Measurements from ENCODE around the gene ITGB4. TPM values are rescaled to one million over a fixed set of nuclear protein-coding genes. Genes with fewer than 3 reads are reported as not detected.

The ITGB4 gene
- total and polyA plus RNA-seq, 4 donors: 11.1 to 47.8 (median 14.8) TPM

- H3K9ac ChIP-seq (ENCODE audit: insufficient read depth in 1 of 2, low read length in 2 of 2): no peak overlapping the region
- 96% methylated on average over 12 of the region's 12 CpGs for WGBS, 2 donors
- DNase-seq: no peak
- peak overlapping the region in 1 of 2 donors; percentile 97 for H3K27ac ChIP-seq (ENCODE audit: low read depth in 1 of 2, low read length in 1 of 2)
- peaks cover 0 to 2% (median 0%) of the 10 kb centered on the region in 4 donors for H3K9me3 ChIP-seq (ENCODE audit: control insufficient read depth in 4 of 4, insufficient read depth in 3 of 4, low read length in 3 of 4)
- no peak overlapping the region for H3K4me3 ChIP-seq
- peaks cover 0 to 28% (median 7%) of the 10 kb centered on the region in 5 donors for H3K4me1 ChIP-seq (ENCODE audit: control insufficient read depth in 5 of 5, insufficient read depth in 5 of 5, low read length in 5 of 5)
- no peaks in the 10 kb centered on the region for H3K27me3 ChIP-seq (ENCODE audit: control insufficient read depth in 3 of 3, insufficient read depth in 3 of 3, low read length in 2 of 3)
- no peak for TF ChIP-seq CTCF (IDR thresholded peaks at IDR 0.05; ENCODE audit: control extremely low read depth, extremely low read depth)
- H3K36me3 ChIP-seq (ENCODE audit: control insufficient read depth in 4 of 4, insufficient read depth in 4 of 4, low read length in 4 of 4): peaks cover 0 to 51% (median 24%) of the 10 kb centered on the region in 4 donors
- ATAC-seq (ENCODE audit: insufficient read depth, low FRiP score): no peak
These were observed 25.4 kb upstream of the ITGB4 start for GRCh38 chr17:75695830-75696271.

- Histone ChIP-seq H3K9me3 (ENCODE audit: control insufficient read depth in 4 of 4, insufficient read depth in 3 of 4, low read length in 3 of 4) (no peaks in the 10 kb centered on the region), H3K4me1 (ENCODE audit: control insufficient read depth in 5 of 5, insufficient read depth in 5 of 5, low read length in 5 of 5) (peaks cover 0 to 20% (median 7%) of the 10 kb centered on the region in 5 donors), H3K27ac (ENCODE audit: low read depth in 1 of 2, low read length in 1 of 2) (peak overlapping the region; percentile 87 to 97), H3K36me3 (ENCODE audit: control insufficient read depth in 4 of 4, insufficient read depth in 4 of 4, low read length in 4 of 4) (peaks cover 4 to 53% (median 30%) of the 10 kb centered on the region in 4 donors), H3K27me3 (ENCODE audit: control insufficient read depth in 3 of 3, insufficient read depth in 3 of 3, low read length in 2 of 3) (no peaks in the 10 kb centered on the region), H3K4me3 (no peak overlapping the region), H3K9ac (ENCODE audit: insufficient read depth in 1 of 2, low read length in 2 of 2) (peak overlapping the region in 1 of 2 donors; percentile 4)
- ATAC-seq (ENCODE audit: insufficient read depth, low FRiP score) (no peak), DNase-seq (peak in 1 of 3 donors; percentile 61)
- TF ChIP-seq CTCF (IDR thresholded peaks at IDR 0.05; ENCODE audit: control extremely low read depth, extremely low read depth): no peak
- WGBS, 2 donors: 65 to 80% methylated on average over 10 of the region's 10 CpGs
These were observed 23.5 kb upstream of the ITGB4 start for GRCh38 chr17:75697651-75698291.

GRCh38 chr17:75698659-75699058 is 22.6 kb upstream of the ITGB4 start:
- no peaks in the 10 kb centered on the region for H3K27me3 ChIP-seq (ENCODE audit: control insufficient read depth in 3 of 3, insufficient read depth in 3 of 3, low read length in 2 of 3)
- no peak overlapping the region for H3K9ac ChIP-seq (ENCODE audit: insufficient read depth in 1 of 2, low read length in 2 of 2)
- ATAC-seq (ENCODE audit: insufficient read depth, low FRiP score) (no peak), DNase-seq (no peak)
- peaks cover 6 to 55% (median 36%) of the 10 kb centered on the region in 4 donors for H3K36me3 ChIP-seq (ENCODE audit: control insufficient read depth in 4 of 4, insufficient read depth in 4 of 4, low read length in 4 of 4)
- H3K4me1 ChIP-seq (ENCODE audit: control insufficient read depth in 5 of 5, insufficient read depth in 5 of 5, low read length in 5 of 5): peaks cover 0 to 20% (median 7%) of the 10 kb centered on the region in 5 donors
- no peak for TF ChIP-seq CTCF (IDR thresholded peaks at IDR 0.05; ENCODE audit: control extremely low read depth, extremely low read depth)
- WGBS, 2 donors: 95 to 97% methylated on average over 3 of the region's 3 CpGs
- no peak overlapping the region for H3K4me3 ChIP-seq
- no peaks in the 10 kb centered on the region for H3K9me3 ChIP-seq (ENCODE audit: control insufficient read depth in 4 of 4, insufficient read depth in 3 of 4, low read length in 3 of 4)
- H3K27ac ChIP-seq (ENCODE audit: low read depth in 1 of 2, low read length in 1 of 2): peak overlapping the region in 1 of 2 donors; percentile 85
